Mesothelial cell of epicardium (in vitro differentiated cells): ENCODE measurements around the gene CLINT1. TPM values are rescaled to one million over a fixed set of nuclear protein-coding genes. Genes with fewer than 3 reads are reported as not detected.

Source experiments
- DNase-seq, 2 experiments: peaks; one replicate each; pipeline ENCODE4 v3.0.0; 2021; ENCODE audit warnings: low spot score in 2 of 2; ENCODE audit not compliant: unreplicated experiment in 2 of 2
- H3K27ac Mint-ChIP-seq: 2 replicates; pipeline ENCODE4 v1.8.0; 2021; ENCODE audit warnings: mixed read lengths
- H3K27me3 Mint-ChIP-seq: 2 replicates; pipeline ENCODE4 v1.8.0; 2021; ENCODE audit warnings: low read depth, mixed read lengths
- H3K36me3 Mint-ChIP-seq: 2 replicates; pipeline ENCODE4 v1.8.0; 2021; ENCODE audit warnings: mixed read lengths
- H3K4me1 Mint-ChIP-seq: 2 replicates; pipeline ENCODE4 v1.8.0; 2021; ENCODE audit warnings: mixed read lengths
- H3K4me3 Mint-ChIP-seq: 2 replicates; pipeline ENCODE4 v1.8.0; 2021; ENCODE audit warnings: mild to moderate bottlenecking, moderate library complexity, mixed read lengths
- H3K9me3 Mint-ChIP-seq: 2 replicates; pipeline ENCODE4 v1.8.0; 2021; ENCODE audit warnings: mixed read lengths
- total RNA-seq: library from RNA; stranded (reverse); gene quantifications from 3 replicates; pipeline ENCODE4 v1.2.1, GENCODE V29; 2021
- TF ChIP-seq, protein P1 (sequence below): fragments of 200-600 bp; sonication (generic); IDR thresholded peaks from one replicate; pipeline ENCODE4 v1.5.0; 2021; ENCODE audit warnings: antibody characterized with exemption; ENCODE audit not compliant: unreplicated experiment

Gene CLINT1
- total RNA-seq, 1 donor from 2014 or later = 74.8 TPM

- no peak overlapping the region for H3K27ac Mint-ChIP-seq
Measured at GRCh38 chr5:157821822-157822622, 36.9 kb downstream of the CLINT1 start.

DNA sequence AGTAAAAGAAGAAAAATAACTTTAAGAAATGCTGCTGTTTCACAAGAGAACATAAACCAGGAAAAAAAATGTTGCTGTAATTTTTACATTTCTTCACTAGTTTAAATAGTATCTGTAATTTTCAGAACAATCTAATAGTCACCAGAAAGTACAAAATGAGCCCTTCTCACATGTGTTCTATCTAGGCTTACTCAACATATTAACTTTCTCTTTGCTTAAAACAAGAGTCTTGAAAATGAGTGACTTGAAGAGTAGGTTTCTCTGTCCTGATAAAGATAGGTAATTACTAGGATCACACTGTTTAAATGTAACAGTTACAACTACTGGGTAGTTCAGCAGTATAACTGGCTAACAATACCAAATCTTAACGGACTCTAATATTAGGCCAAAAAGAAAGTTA is 37.5 kb downstream of the CLINT1 start:
- peaks cover 3% of the 10 kb centered on the region for H3K9me3 Mint-ChIP-seq
- no peak overlapping the region for H3K4me3 Mint-ChIP-seq
- peaks cover 37% of the 10 kb centered on the region for H3K4me1 Mint-ChIP-seq
- TF ChIP-seq, protein P1, sequence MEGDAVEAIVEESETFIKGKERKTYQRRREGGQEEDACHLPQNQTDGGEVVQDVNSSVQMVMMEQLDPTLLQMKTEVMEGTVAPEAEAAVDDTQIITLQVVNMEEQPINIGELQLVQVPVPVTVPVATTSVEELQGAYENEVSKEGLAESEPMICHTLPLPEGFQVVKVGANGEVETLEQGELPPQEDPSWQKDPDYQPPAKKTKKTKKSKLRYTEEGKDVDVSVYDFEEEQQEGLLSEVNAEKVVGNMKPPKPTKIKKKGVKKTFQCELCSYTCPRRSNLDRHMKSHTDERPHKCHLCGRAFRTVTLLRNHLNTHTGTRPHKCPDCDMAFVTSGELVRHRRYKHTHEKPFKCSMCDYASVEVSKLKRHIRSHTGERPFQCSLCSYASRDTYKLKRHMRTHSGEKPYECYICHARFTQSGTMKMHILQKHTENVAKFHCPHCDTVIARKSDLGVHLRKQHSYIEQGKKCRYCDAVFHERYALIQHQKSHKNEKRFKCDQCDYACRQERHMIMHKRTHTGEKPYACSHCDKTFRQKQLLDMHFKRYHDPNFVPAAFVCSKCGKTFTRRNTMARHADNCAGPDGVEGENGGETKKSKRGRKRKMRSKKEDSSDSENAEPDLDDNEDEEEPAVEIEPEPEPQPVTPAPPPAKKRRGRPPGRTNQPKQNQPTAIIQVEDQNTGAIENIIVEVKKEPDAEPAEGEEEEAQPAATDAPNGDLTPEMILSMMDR = no peak
- no peak for DNase-seq
- peak overlapping the region; percentile 47 for H3K27ac Mint-ChIP-seq
- H3K27me3 Mint-ChIP-seq = no peaks in the 10 kb centered on the region
- H3K36me3 Mint-ChIP-seq = peaks cover 5% of the 10 kb centered on the region

More at GRCh38 chr5:157821822-157822622, 36.9 kb downstream of the CLINT1 start:
- TF ChIP-seq, protein P1 = no peak
- no peak for DNase-seq
- Mint-ChIP-seq H3K27me3 (no peaks in the 10 kb centered on the region), H3K4me3 (no peak overlapping the region), H3K4me1 (peaks cover 37% of the 10 kb centered on the region), H3K36me3 (peaks cover 5% of the 10 kb centered on the region), H3K9me3 (peaks cover 3% of the 10 kb centered on the region)

DNA sequence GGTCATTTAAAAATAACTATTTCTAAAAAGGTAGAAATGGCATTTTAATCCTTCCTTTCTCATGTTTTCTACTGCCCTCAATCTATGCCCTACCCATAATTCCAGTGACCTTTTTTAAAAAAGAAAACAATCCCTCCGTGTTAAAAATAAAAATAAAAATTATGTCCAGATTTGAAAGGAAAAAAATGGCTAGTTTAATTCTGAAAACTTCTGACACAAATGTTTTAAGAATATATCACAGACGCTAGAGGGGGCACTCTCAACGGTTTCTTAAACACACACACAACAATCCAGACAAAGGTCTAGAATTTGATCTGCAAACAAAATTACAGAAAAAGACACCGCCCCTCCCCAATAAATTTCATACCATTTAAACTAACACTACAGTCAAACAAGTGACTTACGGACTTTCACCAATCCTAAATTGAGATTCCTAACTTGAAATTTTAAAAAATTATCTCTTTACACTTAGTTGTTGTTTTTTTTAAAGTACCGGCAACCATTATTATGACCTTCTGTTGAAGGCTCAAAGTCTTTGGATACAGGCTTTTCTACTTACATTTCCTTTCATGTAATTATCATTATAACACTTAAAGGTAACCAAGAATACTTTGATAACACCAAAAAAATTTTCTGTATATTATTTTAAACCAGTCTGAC is 38.2 kb downstream of the CLINT1 start:
- Mint-ChIP-seq H3K36me3 (peaks cover 5% of the 10 kb centered on the region), H3K27me3 (no peaks in the 10 kb centered on the region), H3K4me1 (peaks cover 33% of the 10 kb centered on the region), H3K27ac (peak overlapping the region; percentile 71), H3K9me3 (peaks cover 3% of the 10 kb centered on the region), H3K4me3 (no peak overlapping the region)
- no peak for DNase-seq
- TF ChIP-seq, protein P1 = peak; percentile 64

GRCh38 chr5:157819502-157820115 is 39.3 kb downstream of the CLINT1 start:
- no peak overlapping the region for H3K4me3 Mint-ChIP-seq
- H3K36me3 Mint-ChIP-seq = peaks cover 5% of the 10 kb centered on the region
- peak overlapping the region; percentile 54 for H3K27ac Mint-ChIP-seq
- TF ChIP-seq, protein P1 = no peak
- no peak for DNase-seq
- H3K4me1 Mint-ChIP-seq = peaks cover 31% of the 10 kb centered on the region
- H3K27me3 Mint-ChIP-seq = no peaks in the 10 kb centered on the region
- peaks cover 3% of the 10 kb centered on the region for H3K9me3 Mint-ChIP-seq

GRCh38 chr5:157818368-157818767 is 40.6 kb downstream of the CLINT1 start:
- Mint-ChIP-seq H3K27me3 (no peaks in the 10 kb centered on the region), H3K27ac (no peak overlapping the region), H3K4me3 (no peak overlapping the region), H3K36me3 (peaks cover 9% of the 10 kb centered on the region), H3K4me1 (peaks cover 31% of the 10 kb centered on the region), H3K9me3 (peaks cover 3% of the 10 kb centered on the region)
- TF ChIP-seq, protein P1 = no peak
- DNase-seq = no peak
